AG04450 (cell line): ENCODE data around the gene OTOG. TPM values are rescaled to one million over a fixed set of nuclear protein-coding genes. Genes with fewer than 3 reads are reported as not detected.

ENCODE experiments used
- CTCF ChIA-PET: fragments of 300-600, 350-600 bp; formaldehyde crosslinking; extraction: SDS; loops from one replicate; lab custom pipeline; 2022; ENCODE audit warnings: antibody characterized with exemption, inconsistent platforms; lab: Charles Lee
- POLR2A ChIA-PET: fragments of 350-600 bp; formaldehyde crosslinking; extraction: SDS; loops from one replicate; lab custom pipeline; 2021; ENCODE audit warnings: antibody characterized with exemption, inconsistent platforms; lab: Yijun Ruan, JAX
- DNase-seq: peaks from one replicate; pipeline ENCODE4 v3.0.0-alpha.2; 2011; ENCODE audit warnings: low read depth, low spot score
- H3K27ac ChIP-seq: one replicate; pipeline ENCODE4 v1.5.1; 2012; ENCODE audit warnings: low read depth, low read length, control low read depth
- H3K27me3 ChIP-seq: one replicate; pipeline ENCODE4 v1.6.0; 2012; ENCODE audit warnings: low read length; ENCODE audit not compliant: control insufficient read depth, insufficient read depth
- H3K4me3 ChIP-seq: 2 replicates; pipeline ENCODE4 v1.5.1; 2011; ENCODE audit warnings: mild to moderate bottlenecking, low read depth, low read length, control low read depth
- H3K9me3 ChIP-seq: 2 replicates; pipeline ENCODE4 v1.5.1; 2012; ENCODE audit warnings: low read length; ENCODE audit not compliant: control insufficient read depth, insufficient read depth
- polyA plus RNA-seq: library from polyadenylated mRNA; depleted of rRNA; stranded (reverse); fragments of >200 nt; gene quantifications from 2 replicates; pipeline ENCODE4 v1.2.3, GENCODE V29; 2011
- TF ChIP-seq, protein P1 (sequence below): IDR thresholded peaks from 2 replicates; pipeline ENCODE4 v1.5.1; 2011; ENCODE audit warnings: low read depth, low read length, control low read depth, inconsistent platforms

OTOG gene
- polyA plus RNA-seq, 1 experiment: not detected

GRCh38 chr11:17692931-17693330 is 145.9 kb downstream of the OTOG start:
- POLR2A ChIA-PET: no interaction called here
- no peak for DNase-seq
- CTCF ChIA-PET: interaction anchor here (1.0 kb wide), 1 partner anchor 26 kb away, joined by 3 read pairs; no protein-coding TSS in a partner anchor
- TF ChIP-seq, protein P1, sequence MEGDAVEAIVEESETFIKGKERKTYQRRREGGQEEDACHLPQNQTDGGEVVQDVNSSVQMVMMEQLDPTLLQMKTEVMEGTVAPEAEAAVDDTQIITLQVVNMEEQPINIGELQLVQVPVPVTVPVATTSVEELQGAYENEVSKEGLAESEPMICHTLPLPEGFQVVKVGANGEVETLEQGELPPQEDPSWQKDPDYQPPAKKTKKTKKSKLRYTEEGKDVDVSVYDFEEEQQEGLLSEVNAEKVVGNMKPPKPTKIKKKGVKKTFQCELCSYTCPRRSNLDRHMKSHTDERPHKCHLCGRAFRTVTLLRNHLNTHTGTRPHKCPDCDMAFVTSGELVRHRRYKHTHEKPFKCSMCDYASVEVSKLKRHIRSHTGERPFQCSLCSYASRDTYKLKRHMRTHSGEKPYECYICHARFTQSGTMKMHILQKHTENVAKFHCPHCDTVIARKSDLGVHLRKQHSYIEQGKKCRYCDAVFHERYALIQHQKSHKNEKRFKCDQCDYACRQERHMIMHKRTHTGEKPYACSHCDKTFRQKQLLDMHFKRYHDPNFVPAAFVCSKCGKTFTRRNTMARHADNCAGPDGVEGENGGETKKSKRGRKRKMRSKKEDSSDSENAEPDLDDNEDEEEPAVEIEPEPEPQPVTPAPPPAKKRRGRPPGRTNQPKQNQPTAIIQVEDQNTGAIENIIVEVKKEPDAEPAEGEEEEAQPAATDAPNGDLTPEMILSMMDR: no peak
- no peak overlapping the region for H3K4me3 ChIP-seq
- no peak overlapping the region for H3K27ac ChIP-seq
- no peaks in the 10 kb centered on the region; the same call in 1 of the 2 replicates for H3K9me3 ChIP-seq
- H3K27me3 ChIP-seq: peaks cover 38% of the 10 kb centered on the region

- Histone ChIP-seq H3K4me3 (no peak overlapping the region), H3K9me3 (no peaks in the 10 kb centered on the region), H3K27ac (no peak overlapping the region), H3K27me3 (peaks cover 40% of the 10 kb centered on the region)
- ChIA-PET POLR2A (no interaction called here), CTCF (no interaction called here)
- no peak for DNase-seq
- TF ChIP-seq, protein P1: no peak
These were observed 146.5 kb downstream of the OTOG start for GRCh38 chr11:17693531-17693930.

DNA sequence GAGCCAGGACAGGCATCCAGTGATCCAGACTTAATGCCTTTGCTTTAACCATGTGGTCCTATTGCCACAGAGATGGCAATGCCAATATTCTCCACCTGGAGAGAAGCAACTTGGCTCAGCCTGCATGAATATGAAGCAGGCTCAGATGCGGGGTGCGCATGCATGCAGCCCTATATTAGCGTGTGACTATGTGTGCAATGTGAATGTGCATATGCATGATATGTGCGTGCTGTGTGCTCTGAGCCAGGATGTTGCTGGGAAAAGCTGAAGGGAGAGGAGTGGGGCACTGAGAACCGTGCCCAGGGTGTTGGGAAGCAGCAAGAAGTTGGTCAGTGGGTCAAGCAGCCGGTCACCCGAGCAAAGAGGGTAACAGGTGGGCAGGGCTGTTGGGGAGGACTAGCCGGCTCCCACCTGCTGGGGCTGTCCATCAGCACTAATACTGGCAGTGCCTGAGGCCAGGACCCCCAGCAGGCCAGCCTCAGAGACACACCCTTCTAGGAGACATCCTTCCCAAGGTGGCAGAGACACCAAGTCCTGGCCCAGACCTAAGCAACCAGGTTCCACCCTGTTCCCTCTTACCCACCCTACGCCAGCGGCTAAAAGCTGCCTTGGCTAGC is 147.5 kb downstream of the OTOG start:
- H3K27ac ChIP-seq: no peak overlapping the region
- CTCF ChIA-PET: no interaction called here
- H3K4me3 ChIP-seq: no peak overlapping the region
- peaks cover 40% of the 10 kb centered on the region for H3K27me3 ChIP-seq
- H3K9me3 ChIP-seq: no peaks in the 10 kb centered on the region
- DNase-seq: no peak
- POLR2A ChIA-PET: no interaction called here
- TF ChIP-seq, protein P1: no peak

DNA sequence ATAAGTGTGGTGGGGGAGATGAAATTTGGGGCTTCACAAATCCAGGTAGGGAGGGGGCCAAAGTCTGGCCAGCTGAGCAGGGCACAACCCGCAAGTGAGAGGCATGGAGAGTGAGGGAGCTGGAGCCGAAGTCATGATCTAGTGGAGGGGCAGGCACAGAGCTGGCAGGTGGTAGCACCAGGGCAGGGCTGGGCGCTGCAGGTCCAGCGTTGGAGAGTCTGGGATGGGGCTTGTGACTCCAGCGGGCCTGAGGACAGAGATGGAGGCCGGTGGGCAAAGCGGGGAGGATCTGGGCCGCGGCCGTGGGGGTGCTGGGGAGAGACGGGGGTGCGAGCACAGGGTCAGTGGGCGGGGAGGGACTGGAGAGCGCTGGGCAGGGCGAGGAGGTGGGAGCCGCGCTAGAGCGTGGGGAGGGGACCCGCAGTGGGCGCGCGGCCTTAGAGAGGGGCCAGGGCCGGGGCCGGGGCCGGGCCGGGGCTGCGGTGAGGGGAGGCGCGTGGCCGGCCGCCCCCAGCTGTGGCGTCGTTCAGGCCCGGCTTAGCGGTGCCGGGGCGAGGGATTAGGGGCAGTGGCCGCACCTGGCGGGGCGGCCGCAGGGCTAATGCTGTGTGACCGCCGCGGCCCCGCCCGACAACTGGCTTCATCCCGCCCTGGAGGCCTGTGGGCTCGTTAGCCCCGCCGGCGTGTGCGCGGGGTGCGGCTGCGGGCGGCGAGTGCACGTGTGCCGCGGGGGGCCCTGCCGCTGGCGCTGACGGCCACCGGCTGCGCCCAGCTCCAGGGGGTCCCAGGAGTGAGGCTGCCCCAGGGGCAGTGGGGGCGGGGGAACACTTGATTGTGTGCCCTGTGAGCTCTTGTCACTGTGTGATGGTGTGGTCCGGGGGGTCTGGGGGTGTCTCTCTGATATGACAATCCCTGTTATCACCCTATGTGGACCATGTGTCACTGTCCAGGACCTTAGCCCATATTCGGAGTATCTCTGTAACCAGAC is 148.7 kb downstream of the OTOG start:
- no peak for DNase-seq
- Histone ChIP-seq H3K9me3 (no peaks in the 10 kb centered on the region), H3K4me3 (no peak overlapping the region), H3K27ac (no peak overlapping the region), H3K27me3 (peaks cover 40% of the 10 kb centered on the region)
- POLR2A ChIA-PET: no interaction called here
- CTCF ChIA-PET: no interaction called here
- TF ChIP-seq, protein P1: no peak

GRCh38 chr11:17696741-17697140 is 149.7 kb downstream of the OTOG start:
- DNase-seq: no peak
- Histone ChIP-seq H3K27me3 (peaks cover 38% of the 10 kb centered on the region), H3K9me3 (no peaks in the 10 kb centered on the region), H3K27ac (no peak overlapping the region), H3K4me3 (no peak overlapping the region)
- ChIA-PET CTCF (no interaction called here), POLR2A (no interaction called here)
- TF ChIP-seq, protein P1: no peak
